IMR-90 (cell line): Measurements from ENCODE around the gene INHA.

Source experiments
- CTCF ChIP-seq: conservative IDR thresholded peaks from 2 replicates; pipeline ENCODE4 v1.5.1; 2012; ENCODE audit warnings: mild to moderate bottlenecking, low read depth, low read length, improper control_type of control experiment
- ELK1 ChIP-seq: fragments of 150-350 bp; IDR thresholded peaks from 2 replicates; pipeline ENCODE4 v1.6.1; 2016; ENCODE audit warnings: low read depth, mild to moderate bottlenecking, low read length, moderate library complexity, borderline replicate concordance
- POLR2A ChIP-seq: IDR thresholded peaks from 2 replicates; pipeline ENCODE4 v1.6.1; 2012; ENCODE audit warnings: mild to moderate bottlenecking, low read depth, low read length
- RCOR1 ChIP-seq: IDR thresholded peaks from 2 replicates; pipeline ENCODE4 v1.6.1; 2012; ENCODE audit warnings: mild to moderate bottlenecking, low read length, improper control_type of control experiment; ENCODE audit not compliant: insufficient replicate concordance

GRCh38 chr2:219573166-219573565, 1.1 kb downstream of the INHA start:
- no peak for TF ChIP-seq RCOR1
- no peak for TF ChIP-seq ELK1
- no peak for TF ChIP-seq CTCF
- no peak for TF ChIP-seq POLR2A
